GM18909 (cell line): ENCODE data around the gene UGT3A1.
"Not testable (repeated sequence)": the region's sequence is repeated elsewhere in the genome, so short reads cannot be mapped to it uniquely, and the experiment has no call there.

Experiments
- ATAC-seq: cut with Tn5 transposase; IDR thresholded peaks from one replicate; pipeline ENCODE4 v1.9.1; 2021; ENCODE audit warnings: mild to moderate bottlenecking; ENCODE audit not compliant: unreplicated experiment, poor library complexity

Gene UGT3A1

GRCh38 chr5:35990941-35991611 lies at the start of gene UGT3A1:
Gene UGT3A1, minus strand, starts transcription at chr5:35991390. Its CDS starts 150 bp downstream, at chr5:35991240.
- ATAC-seq, result no peak

GRCh38 chr5:36035696-36036095 lies 44.5 kb upstream of the UGT3A1 start:
- no peak for ATAC-seq

GRCh38 chr5:36034536-36035134 lies 43.4 kb upstream of the UGT3A1 start:
- ATAC-seq, result not testable (repeated sequence)

- ATAC-seq, result no peak
These were observed 42.3 kb upstream of the UGT3A1 start for GRCh38 chr5:36033486-36033885.

- no peak for ATAC-seq
These were observed 41.9 kb upstream of the UGT3A1 start for GRCh38 chr5:36033047-36033446.

GRCh38 chr5:36031223-36031622 lies 40.0 kb upstream of the UGT3A1 start:
- no peak for ATAC-seq

GRCh38 chr5:36029914-36030313 lies 38.7 kb upstream of the UGT3A1 start:
- ATAC-seq, result no peak

GRCh38 chr5:36028816-36029465 lies 37.8 kb upstream of the UGT3A1 start:
- ATAC-seq, result no peak

- no peak for ATAC-seq
These were observed 36.5 kb upstream of the UGT3A1 start for GRCh38 chr5:36027711-36028110.

GRCh38 chr5:36026706-36027465 lies 35.7 kb upstream of the UGT3A1 start:
- ATAC-seq, result no peak

GRCh38 chr5:36022246-36022645 lies 31.1 kb upstream of the UGT3A1 start:
- not testable (repeated sequence) for ATAC-seq

- ATAC-seq, result not testable (repeated sequence)
These were observed 28.4 kb upstream of the UGT3A1 start for GRCh38 chr5:36019584-36019983.

- no peak for ATAC-seq
These were observed 26.4 kb upstream of the UGT3A1 start for GRCh38 chr5:36017622-36018021.

GRCh38 chr5:36017004-36017403 lies 25.8 kb upstream of the UGT3A1 start:
- no peak for ATAC-seq

GRCh38 chr5:36013182-36013581 lies 22.0 kb upstream of the UGT3A1 start:
- ATAC-seq, result no peak

- ATAC-seq, result no peak
These were observed 18.5 kb upstream of the UGT3A1 start for GRCh38 chr5:36009698-36010097.

- ATAC-seq, result no peak
These were observed 16.2 kb upstream of the UGT3A1 start for GRCh38 chr5:36007366-36007765.

GRCh38 chr5:36006163-36006562 lies 15.0 kb upstream of the UGT3A1 start:
- ATAC-seq, result no peak

- ATAC-seq, result no peak
These were observed 9.8 kb upstream of the UGT3A1 start for GRCh38 chr5:36001032-36001431.

- ATAC-seq, result no peak
These were observed 8.4 kb upstream of the UGT3A1 start for GRCh38 chr5:35999547-35999946.

GRCh38 chr5:35996076-35996475 lies 4.9 kb upstream of the UGT3A1 start:
- no peak for ATAC-seq
